Right cardiac atrium (tissue), 5 donors: Measurements from ENCODE around the gene TMEM205. TPM values are rescaled to one million over a fixed set of nuclear protein-coding genes. Genes with fewer than 3 reads are reported as not detected.

Source experiments
- ATAC-seq, 2 donors: fragments of 200-7000 bp; cut with Tn5 transposase; one replicate each; pipeline versions ENCODE4 v1.8.0 to v1.9.1; 2020; ENCODE audit warnings: moderate library complexity in 2 of 2, mild to moderate bottlenecking in 1 of 2
- DNase-seq, 3 donors: peaks; one replicate each; pipeline ENCODE4 v3.0.0-alpha.2; 2020
- H3K27ac ChIP-seq: one replicate; pipeline ENCODE4 v1.5.1; 2013; ENCODE audit warnings: mild to moderate bottlenecking, low read length, control low read depth, moderate library complexity
- H3K27me3 ChIP-seq: one replicate; pipeline ENCODE4 v1.6.1; 2013; ENCODE audit not compliant: control insufficient read depth, insufficient read depth
- H3K4me1 ChIP-seq: one replicate; pipeline ENCODE4 v1.6.1; 2013; ENCODE audit warnings: low read length; ENCODE audit not compliant: control insufficient read depth, insufficient read depth
- H3K4me3 ChIP-seq: one replicate; pipeline ENCODE4 v1.5.1; 2013; ENCODE audit warnings: low read length, control low read depth
- H3K9me3 ChIP-seq: one replicate; pipeline ENCODE4 v1.6.1; 2013; ENCODE audit warnings: low read length; ENCODE audit not compliant: control insufficient read depth
- WGBS: extraction: QIAGEN DNeasy Blood & Tissue Kit; methylation state at CpG from one replicate; pipeline ENCODE4 v1.1.7; 2013; 5-methylcytosine and 5-hydroxymethylcytosine counted together
- intact Hi-C, 4 donors: fragments of 100-400 bp; cut with DNase I; formaldehyde crosslinking; loops; one replicate each; pipeline versions ENCODE4 v1.11.0 to v1.14.0; 2022 to 2023
- polyA plus RNA-seq: library from polyadenylated mRNA; stranded (reverse); fragments of 200-250 nt; gene quantifications from one replicate; pipeline ENCODE4 v1.2.3, GENCODE V29; 2013
- total RNA-seq, 4 donors: library from RNA; stranded (reverse); fragmentation: NEBNext Ultra II Directional; extraction: Animal tissue kit (Norgen Biotek cat#: 25700); gene quantifications; one replicate each; pipeline ENCODE4 v1.2.1, GENCODE V29; 2021
- donor health status: healthy with polysubstance abuse.
- donor health status: DM: no; HTN: yes; CAD: no.
- donor health status: DM: no; HTN: no; CAD: no.
- donor health status: DM: no; HTN: yes; CAD: no; lungs with severe emphysema.
- donor health status: DM: yes; HTN: yes; CAD: no.

The TMEM205 gene
- total and polyA plus RNA-seq, 5 donors: 92.9 to 149 (median 100) TPM

DNA sequence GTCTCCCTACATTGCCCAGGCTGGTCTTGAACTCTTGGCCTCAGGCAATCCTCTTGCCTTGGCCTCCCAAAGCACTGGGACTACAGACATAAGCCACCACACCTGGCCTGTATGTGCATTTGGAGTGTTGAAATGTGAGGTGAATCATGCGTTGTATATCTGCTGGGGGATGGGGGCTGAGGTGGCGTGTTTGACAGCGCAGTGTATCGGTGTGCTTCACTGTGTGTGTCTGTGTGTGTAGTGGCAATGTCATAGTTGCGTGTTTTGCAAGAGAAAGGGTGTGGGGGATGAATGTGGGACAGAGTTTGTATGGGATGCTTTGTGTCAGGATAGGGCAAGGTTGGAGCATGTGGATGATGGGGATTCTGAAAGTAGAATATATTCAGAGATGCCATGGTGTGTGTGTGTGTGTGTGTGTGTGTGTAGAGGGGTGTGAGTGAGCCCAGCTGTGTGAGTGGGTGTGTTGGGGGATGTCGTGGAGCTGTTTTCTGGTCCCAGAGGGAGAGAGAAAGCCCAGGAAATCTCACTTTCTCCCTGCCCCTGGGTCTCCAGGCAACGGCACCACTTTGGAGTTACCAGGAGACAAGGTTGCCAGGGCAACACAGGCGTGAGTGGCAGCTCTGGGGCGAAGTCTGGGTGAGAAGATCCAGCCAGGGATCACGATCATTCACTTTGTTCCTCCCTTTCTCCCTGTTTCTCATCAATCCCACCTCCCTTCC, 27.3 kb upstream of the TMEM205 start:
- DNase-seq: peak in 1 of 3 donors; percentile 48
- Histone ChIP-seq H3K27ac (no peak overlapping the region), H3K4me3 (no peak overlapping the region), H3K27me3 (no peaks in the 10 kb centered on the region), H3K4me1 (peaks cover 9% of the 10 kb centered on the region), H3K9me3 (no peaks in the 10 kb centered on the region)
- WGBS: 46% methylated on average over 10 of the region's 10 CpGs
- no peak for ATAC-seq
- intact Hi-C loops: no loop called here

DNA sequence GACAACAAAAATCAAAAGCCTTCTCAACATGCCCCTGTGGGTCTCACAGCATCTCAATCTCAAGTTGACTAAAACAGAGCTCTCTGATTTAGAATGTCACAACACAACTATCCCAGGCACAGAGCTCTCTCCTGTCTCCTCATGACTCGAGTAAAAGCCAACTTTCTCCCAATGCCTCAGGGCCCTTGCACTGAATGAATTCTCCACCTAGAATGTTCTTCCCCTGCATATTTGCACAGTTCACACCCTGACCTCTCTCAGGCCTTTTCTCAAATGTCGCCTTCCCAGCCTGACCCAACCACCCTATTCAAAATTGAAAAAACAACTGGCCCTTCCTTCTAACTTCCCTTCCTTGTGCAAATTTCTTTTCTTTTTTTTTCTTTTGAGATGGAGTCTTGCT, 24.7 kb upstream of the TMEM205 start:
- Histone ChIP-seq H3K4me3 (no peak overlapping the region), H3K9me3 (no peaks in the 10 kb centered on the region), H3K27ac (no peak overlapping the region), H3K4me1 (peaks cover 7% of the 10 kb centered on the region), H3K27me3 (no peaks in the 10 kb centered on the region)
- ATAC-seq: no peak
- no peak for DNase-seq
- intact Hi-C loops: no loop called here
- WGBS: 91% methylated on average over 2 of the region's 2 CpGs

GRCh38 chr19:11367528-11367927, 21.5 kb upstream of the TMEM205 start:
- no peak overlapping the region for H3K27ac ChIP-seq
- H3K27me3 ChIP-seq: no peaks in the 10 kb centered on the region
- DNase-seq (no peak), ATAC-seq (no peak)
- H3K9me3 ChIP-seq: no peaks in the 10 kb centered on the region
- no peak overlapping the region for H3K4me3 ChIP-seq
- intact Hi-C loops: no loop called here
- 87% methylated on average over 2 of the region's 2 CpGs for WGBS
- no peaks in the 10 kb centered on the region for H3K4me1 ChIP-seq

DNA sequence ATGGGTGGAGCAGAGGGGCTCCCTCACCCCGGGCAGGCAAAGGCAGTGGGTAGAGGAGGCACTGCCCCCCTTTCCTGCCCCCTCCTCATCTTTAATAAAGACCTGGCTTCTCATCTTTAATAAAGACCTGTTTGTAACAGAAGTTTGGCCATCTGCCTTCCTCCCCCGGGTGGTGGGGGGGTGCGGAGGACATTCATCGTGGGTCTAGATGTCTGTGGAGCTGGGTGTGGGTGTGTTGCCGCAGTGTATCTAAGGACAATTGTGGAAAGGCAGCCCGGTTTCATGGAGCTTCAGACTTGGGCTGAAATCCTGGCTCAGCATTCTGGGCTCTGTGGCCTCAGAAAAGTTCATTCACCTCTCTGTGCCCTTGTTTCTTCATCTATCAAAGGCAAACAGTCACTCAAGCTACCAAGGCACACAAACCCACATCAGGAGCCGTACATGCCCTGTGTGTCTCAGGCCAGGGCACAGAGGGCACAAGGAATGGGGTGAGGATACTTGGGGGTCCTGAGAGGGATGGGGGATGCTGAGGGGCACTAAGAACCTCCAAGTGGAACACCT, 19.6 kb upstream of the TMEM205 start:
- Histone ChIP-seq H3K27ac (no peak overlapping the region), H3K9me3 (no peaks in the 10 kb centered on the region), H3K4me3 (no peak overlapping the region), H3K4me1 (no peaks in the 10 kb centered on the region), H3K27me3 (no peaks in the 10 kb centered on the region)
- intact Hi-C loops: no loop called here
- DNase-seq (peak in 1 of 3 donors; percentile 24), ATAC-seq (no peak)
- 60% methylated on average over 7 of the region's 7 CpGs for WGBS

GRCh38 chr19:11364935-11365334, 18.9 kb upstream of the TMEM205 start:
- intact Hi-C loops: no loop called here
- H3K4me3 ChIP-seq: no peak overlapping the region
- ATAC-seq: no peak
- 65% methylated on average over 5 of the region's 5 CpGs for WGBS
- peak in 1 of 3 donors; percentile 49 for DNase-seq
- H3K27ac ChIP-seq: no peak overlapping the region
- no peaks in the 10 kb centered on the region for H3K4me1 ChIP-seq
- H3K9me3 ChIP-seq: no peaks in the 10 kb centered on the region
- H3K27me3 ChIP-seq: no peaks in the 10 kb centered on the region

DNA sequence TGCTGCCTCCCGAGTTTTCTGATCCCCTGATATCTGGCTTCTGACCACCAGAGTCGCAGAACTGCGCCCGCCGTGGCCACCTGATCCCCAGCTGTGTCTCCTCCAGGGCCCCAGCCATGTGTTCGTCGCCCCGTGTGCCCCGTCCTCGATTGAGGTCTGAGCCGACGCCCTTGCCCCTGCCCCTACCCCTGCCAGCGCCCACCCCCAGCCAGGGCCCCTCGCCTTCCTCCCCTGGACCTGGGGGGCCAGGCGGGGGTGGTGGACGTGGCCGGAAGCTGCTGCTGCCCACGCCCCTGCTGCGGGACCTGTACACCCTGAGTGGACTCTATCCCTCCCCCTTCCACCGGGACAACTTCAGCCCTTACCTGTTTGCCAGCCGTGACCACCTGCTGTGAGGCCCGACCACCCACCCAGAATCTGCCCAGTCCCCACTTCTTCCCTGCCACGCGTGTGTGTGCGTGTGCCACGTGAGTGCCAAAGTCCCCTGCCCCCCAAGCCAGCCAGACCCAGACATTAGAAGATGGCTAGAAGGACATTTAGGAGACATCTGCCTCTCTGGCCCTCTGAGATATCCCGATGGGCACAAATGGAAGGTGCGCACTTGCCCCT, 18.3 kb upstream of the TMEM205 start:
- Histone ChIP-seq H3K4me1 (no peaks in the 10 kb centered on the region), H3K27me3 (no peaks in the 10 kb centered on the region), H3K27ac (no peak overlapping the region), H3K9me3 (no peaks in the 10 kb centered on the region), H3K4me3 (no peak overlapping the region)
- 93% methylated on average over 28 of the region's 28 CpGs for WGBS
- intact Hi-C loops: no loop called here
- peak in 1 of 2 donors; percentile 8 for ATAC-seq
- DNase-seq: peak in 1 of 3 donors; percentile 49

DNA sequence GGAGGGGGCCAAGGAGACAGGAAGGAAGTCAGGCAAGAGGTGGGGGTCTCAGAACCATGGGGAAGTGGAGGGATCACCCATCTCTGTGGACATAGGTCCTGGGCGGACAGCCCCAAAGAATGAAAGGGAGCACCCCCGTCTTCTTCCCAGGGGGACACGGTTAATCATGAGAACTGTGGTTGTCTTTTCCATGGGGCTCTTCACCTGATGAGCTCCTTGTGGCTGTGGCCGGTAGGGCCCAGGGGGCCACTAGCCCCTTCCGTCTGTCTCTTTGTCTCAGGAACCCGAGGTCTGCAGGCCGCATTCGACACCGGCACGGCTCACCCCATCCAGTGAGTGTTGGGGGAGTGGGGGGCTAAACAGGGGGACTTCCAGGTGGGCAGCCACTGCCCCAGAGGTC, 17.8 kb upstream of the TMEM205 start:
- Histone ChIP-seq H3K4me3 (no peak overlapping the region), H3K9me3 (no peaks in the 10 kb centered on the region), H3K27ac (no peak overlapping the region), H3K27me3 (no peaks in the 10 kb centered on the region), H3K4me1 (no peaks in the 10 kb centered on the region)
- intact Hi-C loops: no loop called here
- DNase-seq (peak in 1 of 3 donors; percentile 16), ATAC-seq (no peak)
- WGBS: 90% methylated on average over 10 of the region's 10 CpGs

DNA sequence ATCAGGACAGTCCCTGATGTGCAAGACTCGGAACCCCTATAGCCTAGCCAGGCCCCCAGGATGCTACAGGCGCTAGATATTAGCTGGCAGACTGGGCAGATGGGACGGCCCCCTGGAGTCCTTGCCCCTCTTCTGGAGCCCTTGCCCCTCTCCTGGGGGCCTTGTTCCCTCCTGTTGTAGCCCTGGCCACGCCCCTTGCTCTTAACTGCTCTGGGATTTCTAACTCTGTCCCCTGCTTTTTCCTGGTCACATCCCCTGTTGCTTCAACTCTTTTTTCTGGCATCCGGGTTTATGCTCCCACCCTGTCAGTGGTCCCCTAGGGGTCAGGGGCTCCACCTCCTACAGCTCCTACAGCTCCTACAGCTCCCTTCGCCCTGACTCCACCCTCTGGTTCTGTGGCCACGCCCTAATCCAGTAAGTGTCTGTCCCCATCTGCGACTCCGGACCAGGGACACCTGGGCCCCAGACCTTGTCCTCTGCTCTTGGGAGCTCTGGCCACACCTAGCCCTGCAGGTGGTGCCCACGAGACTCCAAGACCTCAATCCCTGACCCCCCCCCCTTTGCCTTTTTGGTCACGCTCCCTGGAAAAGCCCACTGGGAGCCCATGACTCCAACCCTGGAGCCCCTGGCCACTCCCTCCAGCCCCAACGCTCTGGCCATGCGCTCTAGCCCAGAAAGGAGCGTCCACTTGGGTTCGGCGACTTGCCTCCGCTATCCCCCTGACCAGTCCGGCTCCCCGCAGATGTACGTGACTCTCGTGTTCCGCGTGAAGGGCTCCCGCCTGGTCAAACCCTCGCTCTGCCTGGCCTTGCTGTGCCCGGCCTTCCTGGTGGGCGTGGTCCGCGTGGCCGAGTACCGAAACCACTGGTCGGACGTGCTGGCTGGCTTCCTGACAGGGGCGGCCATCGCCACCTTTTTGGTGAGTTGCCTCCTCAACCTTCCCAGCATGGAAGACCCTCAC, 16.0 kb upstream of the TMEM205 start:
- H3K27me3 ChIP-seq: no peaks in the 10 kb centered on the region
- DNase-seq (peak in 1 of 3 donors; percentile 53), ATAC-seq (no peak)
- no peaks in the 10 kb centered on the region for H3K9me3 ChIP-seq
- no peak overlapping the region for H3K4me3 ChIP-seq
- intact Hi-C loops: no loop called here
- H3K27ac ChIP-seq: no peak overlapping the region
- 80% methylated on average over 35 of the region's 35 CpGs for whole genome bisulfite sequencing
- H3K4me1 ChIP-seq: no peaks in the 10 kb centered on the region

- no peaks in the 10 kb centered on the region for H3K9me3 ChIP-seq
- no peak overlapping the region for H3K4me3 ChIP-seq
- ATAC-seq (peak; percentile 41 to 47), DNase-seq (peak; percentile 59 to 78 (median 73))
- intact Hi-C loops: no loop called here
- no peaks in the 10 kb centered on the region for H3K27me3 ChIP-seq
- WGBS: 59% methylated on average over 43 of the region's 43 CpGs
- peaks cover 4% of the 10 kb centered on the region for H3K4me1 ChIP-seq
- H3K27ac ChIP-seq: no peak overlapping the region
Observed at GRCh38 chr19:11361037-11361770, 15.1 kb upstream of the TMEM205 start.

DNA sequence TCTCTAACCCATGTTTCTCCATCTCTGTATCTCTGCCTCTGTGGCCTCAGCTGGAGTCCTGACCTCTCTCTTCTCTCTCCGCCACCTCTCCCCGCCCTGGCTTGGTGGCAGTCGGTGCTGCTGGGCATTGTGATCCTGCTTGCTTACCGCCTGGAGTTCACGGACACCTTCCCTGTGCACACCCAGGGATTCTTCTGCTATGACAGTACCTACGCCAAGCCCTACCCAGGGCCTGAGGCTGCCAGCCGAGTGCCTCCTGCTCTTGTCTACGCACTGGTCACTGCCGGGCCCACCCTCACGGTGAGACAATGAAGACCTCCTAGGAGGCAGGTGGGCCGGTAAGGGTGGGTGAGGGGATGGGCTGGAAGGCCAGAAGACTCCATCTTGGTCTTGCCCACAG, 13.4 kb upstream of the TMEM205 start:
- DNase-seq (peak in 1 of 3 donors; percentile 47), ATAC-seq (no peak)
- Histone ChIP-seq H3K4me3 (no peak overlapping the region), H3K4me1 (peaks cover 10% of the 10 kb centered on the region), H3K27ac (no peak overlapping the region), H3K27me3 (no peaks in the 10 kb centered on the region), H3K9me3 (no peaks in the 10 kb centered on the region)
- intact Hi-C loops: no loop called here
- 89% methylated on average over 11 of the region's 11 CpGs for WGBS
